ENCODE data around the gene TEX36. TPM values are rescaled to one million over a fixed set of nuclear protein-coding genes. Genes with fewer than 3 reads are reported as not detected.
A peak's percentile ranks its signal among the peaks of the same experiment; 100 is the strongest.

The TEX36 gene
- total RNA-seq, 1 experiment from 2014 or later: 0.25 TPM

DNA sequence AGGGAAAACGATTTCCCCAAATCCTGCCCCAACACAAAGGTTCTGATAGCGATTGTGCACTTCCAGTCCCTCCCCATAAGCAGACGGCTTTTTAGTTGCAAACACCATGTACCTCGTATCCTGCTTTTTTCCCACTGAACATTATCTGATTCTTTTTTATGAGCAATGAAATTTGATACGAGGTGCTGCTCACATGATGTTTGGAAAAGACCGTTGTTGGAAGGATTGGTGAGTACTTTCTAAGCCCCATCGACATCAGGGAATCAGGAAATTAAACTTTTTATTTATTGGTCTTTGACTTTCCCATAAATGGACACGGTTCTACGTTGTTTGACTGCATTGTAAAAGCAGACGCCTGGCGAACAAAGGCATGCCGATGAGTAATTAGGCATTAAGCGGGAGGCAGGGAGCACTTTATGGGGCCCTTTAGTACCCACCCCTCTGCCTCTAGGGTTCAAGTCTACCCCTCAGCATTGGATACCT lies 49.4 kb downstream of the TEX36 start (continued):
- TF ChIP-seq ZFX (IDR thresholded peaks at IDR 0.05): no peak
- TF ChIP-seq FOSL1 (IDR thresholded peaks at IDR 0.05; ENCODE audit: low read depth): no peak

DNA sequence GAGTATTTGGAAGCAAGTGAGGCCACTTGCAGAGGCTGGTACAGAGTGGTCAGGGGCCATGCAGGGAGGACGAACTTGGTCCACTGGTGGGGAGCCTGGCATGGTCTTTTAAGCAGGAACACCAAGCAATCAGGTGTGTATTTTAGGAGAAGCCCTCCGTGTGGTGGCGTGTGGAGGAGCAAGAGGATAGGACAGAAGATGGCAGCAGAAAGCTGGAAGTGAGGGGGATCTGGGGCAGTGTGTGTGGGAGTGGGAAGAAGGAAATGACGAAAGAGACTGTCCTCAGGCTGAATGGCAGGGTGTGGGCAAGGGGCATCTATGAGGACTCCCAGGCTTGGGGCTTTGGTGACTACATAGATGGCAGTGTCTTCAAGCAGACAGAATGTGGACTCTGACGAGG lies 51.2 kb downstream of the TEX36 start:
- Histone ChIP-seq H3K79me2 (ENCODE audit: insufficient read depth, low read length) (no peaks in the 10 kb centered on the region), H3K9me2 (ENCODE audit: insufficient read depth) (no peaks in the 10 kb centered on the region), H3K4me3 (replicated peaks in 1 of 2; ENCODE audit: low read depth in 1 of 2, low read length in 2 of 2) (no peak overlapping the region), H3K27me3 (ENCODE audit: insufficient read depth, low read length) (peaks cover 38% of the 10 kb centered on the region; the same call in 1 of the 2 replicates), H3K4me1 (ENCODE audit: control insufficient read depth in 1 of 2, insufficient read depth in 2 of 2, low read length in 2 of 2) (peaks cover 10 to 11% of the 10 kb centered on the region in 2 experiments; a peak in 3 of 4 replicates), H2AFZ (ENCODE audit: low read depth, low read length, poor library complexity, severe bottlenecking) (no peak overlapping the region), H3K9ac (ENCODE audit: low read length) (no peak overlapping the region), H3K27ac (ENCODE audit: low read depth, low read length) (no peak overlapping the region), H3K4me2 (ENCODE audit: low read length) (no peak overlapping the region), H4K20me1 (ENCODE audit: insufficient read depth) (no peaks in the 10 kb centered on the region), H3K36me3 (ENCODE audit: control insufficient read depth in 1 of 2, insufficient read depth in 2 of 2, low read length in 2 of 2) (no peaks in the 10 kb centered on the region), H3K9me3 (ENCODE audit: control insufficient read depth in 1 of 2, insufficient read depth in 1 of 2, low read depth in 1 of 2, low read length in 2 of 2) (no peaks in the 10 kb centered on the region)
- RAD21 ChIA-PET (ENCODE audit: low non-redundant PET in 1 of 2, low total read pairs in 2 of 2, uncharacterized antibody in 2 of 2, unreplicated experiment in 2 of 2): no interaction called here
- TF ChIP-seq EZH2 (IDR thresholded peaks at IDR 0.05) (no peak), POLR2A (IDR thresholded peaks at IDR 0.05; ENCODE audit: borderline replicate concordance, extremely low read depth, insufficient read depth, insufficient read length) (no peak), CBX3 (IDR thresholded peaks at IDR 0.05; ENCODE audit: low read depth) (no peak), EGR1 (IDR thresholded peaks at IDR 0.05; ENCODE audit: low read depth) (no peak), RAD21 (IDR thresholded peaks at IDR 0.05; ENCODE audit: low read depth) (peak; percentile 67), EZH2phosphoT487 (IDR thresholded peaks at IDR 0.05; ENCODE audit: borderline replicate concordance) (no peak), CEBPB (IDR thresholded peaks at IDR 0.05; ENCODE audit: low read depth) (no peak)
- TF ChIP-seq, protein P1, sequence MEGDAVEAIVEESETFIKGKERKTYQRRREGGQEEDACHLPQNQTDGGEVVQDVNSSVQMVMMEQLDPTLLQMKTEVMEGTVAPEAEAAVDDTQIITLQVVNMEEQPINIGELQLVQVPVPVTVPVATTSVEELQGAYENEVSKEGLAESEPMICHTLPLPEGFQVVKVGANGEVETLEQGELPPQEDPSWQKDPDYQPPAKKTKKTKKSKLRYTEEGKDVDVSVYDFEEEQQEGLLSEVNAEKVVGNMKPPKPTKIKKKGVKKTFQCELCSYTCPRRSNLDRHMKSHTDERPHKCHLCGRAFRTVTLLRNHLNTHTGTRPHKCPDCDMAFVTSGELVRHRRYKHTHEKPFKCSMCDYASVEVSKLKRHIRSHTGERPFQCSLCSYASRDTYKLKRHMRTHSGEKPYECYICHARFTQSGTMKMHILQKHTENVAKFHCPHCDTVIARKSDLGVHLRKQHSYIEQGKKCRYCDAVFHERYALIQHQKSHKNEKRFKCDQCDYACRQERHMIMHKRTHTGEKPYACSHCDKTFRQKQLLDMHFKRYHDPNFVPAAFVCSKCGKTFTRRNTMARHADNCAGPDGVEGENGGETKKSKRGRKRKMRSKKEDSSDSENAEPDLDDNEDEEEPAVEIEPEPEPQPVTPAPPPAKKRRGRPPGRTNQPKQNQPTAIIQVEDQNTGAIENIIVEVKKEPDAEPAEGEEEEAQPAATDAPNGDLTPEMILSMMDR (IDR thresholded peaks at IDR 0.05 in 2 of 3, conservative IDR thresholded peaks at IDR 0.05 in 1 of 3; ENCODE audit: borderline replicate concordance in 1 of 3, insufficient read depth in 1 of 3, low read depth in 2 of 3, low read length in 2 of 3): no peak
- TF ChIP-seq, protein P2, sequence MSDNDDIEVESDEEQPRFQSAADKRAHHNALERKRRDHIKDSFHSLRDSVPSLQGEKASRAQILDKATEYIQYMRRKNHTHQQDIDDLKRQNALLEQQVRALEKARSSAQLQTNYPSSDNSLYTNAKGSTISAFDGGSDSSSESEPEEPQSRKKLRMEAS (IDR thresholded peaks at IDR 0.05): no peak
- BruUV-seq (replicated peaks): no TSS peak
- intact Hi-C loops (cut with micrococcal nuclease): loop anchor here (5.0 kb wide), 1 partner anchor 470 kb away; the partner anchor contains the start of gene CTBP2
- CTCF ChIA-PET: interaction anchor here (1.0 to 1.2 kb wide), 2 partner anchors 11 to 110 kb away, joined by 3 read pairs; no protein-coding TSS in a partner anchor
- DNase-seq (ENCODE audit: low read depth, low spot score) (no peak), ATAC-seq (peak; percentile 42; the same call in 1 of the 2 replicates)
- POLR2A ChIA-PET: no interaction called here

All from HCT116 (cell line).